ENCODE measurements around the gene SUGCT.
"Not testable (repeated sequence)": the region's sequence is repeated elsewhere in the genome, so short reads cannot be mapped to it uniquely, and the experiment has no call there.

SUGCT gene

GRCh38 chr7:40595129-40595528 lies 460.3 kb downstream of the SUGCT start:
- Histone ChIP-seq H3K27me3 (no peaks in the 10 kb centered on the region), H3K4me3 (no peak overlapping the region), H3K9ac (no peak overlapping the region), H3K36me3 (no peaks in the 10 kb centered on the region), H3K27ac (no peak overlapping the region), H3K9me3 (replicated peaks in 1 of 11) (peaks cover 11 to 21% (median 12%) of the 10 kb centered on the region in 11 experiments; a peak in 20 of 22 replicates), H3K4me2 (no peak overlapping the region), H3K4me1 (peaks cover 15 to 21% (median 17%) of the 10 kb centered on the region in 10 experiments), H4K20me1 (no peaks in the 10 kb centered on the region)
- no peak for TF ChIP-seq Cebpa-rat (IDR thresholded peaks at IDR 0.05)

- H3K36me3 ChIP-seq: no peaks in the 10 kb centered on the region
- no peak overlapping the region for H3K4me2 ChIP-seq
- peaks cover 18 to 21% (median 19%) of the 10 kb centered on the region in 10 experiments for H3K4me1 ChIP-seq
- H3K27ac ChIP-seq: no peak overlapping the region
- no peak for TF ChIP-seq Cebpa-rat (IDR thresholded peaks at IDR 0.05)
- H4K20me1 ChIP-seq: no peaks in the 10 kb centered on the region
- peaks cover 4 to 14% (median 4%) of the 10 kb centered on the region in 11 experiments; a peak in 18 of 22 replicates for H3K9me3 ChIP-seq (replicated peaks in 1 of 11)
- H3K4me3 ChIP-seq: no peak overlapping the region
- no peak overlapping the region for H3K9ac ChIP-seq
- H3K27me3 ChIP-seq: no peaks in the 10 kb centered on the region
Observed at GRCh38 chr7:40595832-40596231, 461.0 kb downstream of the SUGCT start.

- peaks cover 0 to 15% (median 7%) of the 10 kb centered on the region in 11 experiments; a peak in 14 of 22 replicates for H3K9me3 ChIP-seq (replicated peaks in 1 of 11)
- no peak overlapping the region for H3K4me2 ChIP-seq
- no peaks in the 10 kb centered on the region for H3K36me3 ChIP-seq
- peaks cover 18 to 21% (median 19%) of the 10 kb centered on the region in 10 experiments for H3K4me1 ChIP-seq
- no peak overlapping the region for H3K4me3 ChIP-seq
- H4K20me1 ChIP-seq: no peaks in the 10 kb centered on the region
- H3K27me3 ChIP-seq: no peaks in the 10 kb centered on the region
- no peak for TF ChIP-seq Cebpa-rat (IDR thresholded peaks at IDR 0.05)
- no peak overlapping the region for H3K27ac ChIP-seq
- H3K9ac ChIP-seq: no peak overlapping the region
Observed at GRCh38 chr7:40597517-40597916, 462.7 kb downstream of the SUGCT start.

- Histone ChIP-seq H3K4me2 (peak overlapping the region; percentile 55 to 78 (median 68)), H3K9me3 (replicated peaks in 1 of 11) (peaks cover 0 to 13% (median 8%) of the 10 kb centered on the region in 11 experiments; a peak in 14 of 22 replicates), H4K20me1 (no peaks in the 10 kb centered on the region), H3K4me1 (peaks cover 18 to 21% (median 19%) of the 10 kb centered on the region in 10 experiments), H3K9ac (no peak overlapping the region), H3K4me3 (no peak overlapping the region), H3K27me3 (no peaks in the 10 kb centered on the region), H3K36me3 (no peaks in the 10 kb centered on the region), H3K27ac (no peak overlapping the region)
- no peak for TF ChIP-seq Cebpa-rat (IDR thresholded peaks at IDR 0.05)
Observed at GRCh38 chr7:40598915-40599314, 464.1 kb downstream of the SUGCT start.

GRCh38 chr7:40599836-40600235 lies 465.0 kb downstream of the SUGCT start:
- no peaks in the 10 kb centered on the region for H4K20me1 ChIP-seq
- no peak overlapping the region for H3K4me3 ChIP-seq
- peak overlapping the region in 1 of 11 experiments; percentile 20; a peak in 1 of 22 replicates for H3K27ac ChIP-seq
- no peaks in the 10 kb centered on the region for H3K36me3 ChIP-seq
- peak overlapping the region; percentile 55 to 78 (median 68) for H3K4me2 ChIP-seq
- H3K9me3 ChIP-seq (replicated peaks in 1 of 11): peaks cover 0 to 16% (median 8%) of the 10 kb centered on the region in 11 experiments; a peak in 15 of 22 replicates
- no peak for TF ChIP-seq Cebpa-rat (IDR thresholded peaks at IDR 0.05)
- H3K27me3 ChIP-seq: no peaks in the 10 kb centered on the region
- H3K4me1 ChIP-seq: peaks cover 18 to 21% (median 19%) of the 10 kb centered on the region in 10 experiments
- no peak overlapping the region for H3K9ac ChIP-seq

- not testable (repeated sequence) for H3K4me3 ChIP-seq, H3K4me2 ChIP-seq, H3K36me3 ChIP-seq, H4K20me1 ChIP-seq, H3K27ac ChIP-seq, H3K9ac ChIP-seq, H3K27me3 ChIP-seq
- Histone ChIP-seq H3K4me1 (peaks cover 18 to 21% (median 19%) of the 10 kb centered on the region in 10 experiments), H3K9me3 (replicated peaks in 1 of 11) (peaks cover 0 to 16% (median 8%) of the 10 kb centered on the region in 11 experiments; a peak in 15 of 22 replicates)
Observed at GRCh38 chr7:40602351-40602750, 467.5 kb downstream of the SUGCT start.

GRCh38 chr7:40604601-40605438 lies 470.0 kb downstream of the SUGCT start:
- TF ChIP-seq Cebpa-rat (IDR thresholded peaks at IDR 0.05): no peak
- Histone ChIP-seq H3K4me3 (no peak overlapping the region), H3K9ac (no peak overlapping the region), H4K20me1 (no peaks in the 10 kb centered on the region), H3K27ac (no peak overlapping the region), H3K36me3 (no peaks in the 10 kb centered on the region), H3K4me1 (peaks cover 4 to 6% (median 5%) of the 10 kb centered on the region in 10 experiments), H3K9me3 (replicated peaks in 1 of 11) (peaks cover 0 to 16% (median 8%) of the 10 kb centered on the region in 11 experiments; a peak in 15 of 22 replicates), H3K27me3 (no peaks in the 10 kb centered on the region), H3K4me2 (no peak overlapping the region)

GRCh38 chr7:40608321-40609075 lies 473.7 kb downstream of the SUGCT start:
- Histone ChIP-seq H3K27ac (no peak overlapping the region), H3K4me3 (no peak overlapping the region), H3K4me2 (no peak overlapping the region), H3K36me3 (no peaks in the 10 kb centered on the region), H4K20me1 (no peaks in the 10 kb centered on the region), H3K9me3 (replicated peaks in 1 of 11) (peaks cover 0 to 5% (median 0%) of the 10 kb centered on the region in 11 experiments; a peak in 3 of 22 replicates), H3K4me1 (no peaks in the 10 kb centered on the region), H3K9ac (no peak overlapping the region), H3K27me3 (no peaks in the 10 kb centered on the region)
- TF ChIP-seq Cebpa-rat (IDR thresholded peaks at IDR 0.05): no peak

- Histone ChIP-seq H3K9ac (no peak overlapping the region), H3K9me3 (replicated peaks in 1 of 11) (no peaks in the 10 kb centered on the region), H3K4me2 (no peak overlapping the region), H4K20me1 (no peaks in the 10 kb centered on the region), H3K36me3 (no peaks in the 10 kb centered on the region), H3K27ac (no peak overlapping the region), H3K4me3 (no peak overlapping the region), H3K4me1 (no peaks in the 10 kb centered on the region), H3K27me3 (no peaks in the 10 kb centered on the region)
- TF ChIP-seq Cebpa-rat (IDR thresholded peaks at IDR 0.05): no peak
Observed at GRCh38 chr7:40610461-40610860, 475.7 kb downstream of the SUGCT start.
